CD14-positive monocyte (primary cell): ENCODE data around the gene POC1A. TPM values are rescaled to one million over a fixed set of nuclear protein-coding genes. Genes with fewer than 3 reads are reported as not detected.

Experiments
- DNase-seq, 3 donors: peaks; one replicate each; pipeline ENCODE4 v3.0.0-alpha.2; 2011 to 2022
- H2AFZ ChIP-seq: 2 replicates; pipeline ENCODE4 v1.6.0; 2012; ENCODE audit warnings: mild to moderate bottlenecking, low read depth, low read length, inconsistent platforms; ENCODE audit not compliant: insufficient read depth, poor library complexity, severe bottlenecking
- H3K27ac ChIP-seq, 2 donors: 1 replicate in 1 of 2; 2 replicates in 1 of 2; pipeline ENCODE4 v1.5.1; 2012 to 2013; ENCODE audit warnings: low read length in 2 of 2, control low read depth in 1 of 2, inconsistent platforms in 1 of 2, low read depth in 1 of 2, mild to moderate bottlenecking in 1 of 2
- H3K27me3 ChIP-seq, 2 donors: one replicate each; pipeline versions ENCODE4 v1.6.0 to v1.6.1; 2011 to 2013; ENCODE audit warnings: low read length in 2 of 2; ENCODE audit not compliant: control insufficient read depth in 2 of 2, insufficient read depth in 2 of 2
- H3K36me3 ChIP-seq, 2 donors: replicated peaks in 1 of 2; 1 replicate in 1 of 2; 2 replicates in 1 of 2; pipeline versions ENCODE4 v1.5.1 to v1.6.1; 2012 to 2013; ENCODE audit warnings: low read length in 2 of 2, control low read depth in 1 of 2, inconsistent platforms in 1 of 2, mild to moderate bottlenecking in 1 of 2; ENCODE audit not compliant: insufficient read depth in 2 of 2, control insufficient read depth in 1 of 2
- H3K4me1 ChIP-seq, 2 donors: 1 replicate in 1 of 2; 2 replicates in 1 of 2; pipeline versions ENCODE4 v1.5.1 to v1.6.1; 2012 to 2013; ENCODE audit warnings: low read length in 2 of 2, control low read depth in 1 of 2, inconsistent platforms in 1 of 2, mild to moderate bottlenecking in 1 of 2, moderate library complexity in 1 of 2; ENCODE audit not compliant: insufficient read depth in 2 of 2, control insufficient read depth in 1 of 2
- H3K4me2 ChIP-seq: replicated peaks from 2 replicates; pipeline ENCODE3; 2012; ENCODE audit warnings: low read length, moderate library complexity, mild to moderate bottlenecking; ENCODE audit not compliant: poor library complexity, severe bottlenecking; ENCODE audit errors: extremely low read depth
- H3K4me3 ChIP-seq, 3 experiments: fragments of 200-600 bp in 1 of 3; sonication (generic) in 1 of 3; replicated peaks in 1 of 3; 1 replicate in 2 of 3; 2 replicates in 1 of 3; pipeline ENCODE4 v1.5.1; 2011 to 2013; ENCODE audit warnings: low read length in 3 of 3, mild to moderate bottlenecking in 3 of 3, control low read depth in 2 of 3, low read depth in 2 of 3, inconsistent platforms in 1 of 3, moderate library complexity in 1 of 3
- H3K79me2 ChIP-seq: 2 replicates; pipeline ENCODE4 v1.6.0; 2012; ENCODE audit warnings: mild to moderate bottlenecking, control low read depth, inconsistent platforms, low read length, moderate library complexity; ENCODE audit not compliant: insufficient read depth
- H3K9ac ChIP-seq: 2 replicates; pipeline ENCODE4 v1.6.0; 2017; ENCODE audit warnings: low read length, mild to moderate bottlenecking; ENCODE audit not compliant: insufficient read depth, poor library complexity, severe bottlenecking
- H3K9me3 ChIP-seq, 2 donors: replicated peaks in 1 of 2; 1 replicate in 1 of 2; 2 replicates in 1 of 2; pipeline versions ENCODE4 v1.5.1 to v1.6.1; 2012 to 2013; ENCODE audit warnings: low read length in 2 of 2, control low read depth in 1 of 2; ENCODE audit not compliant: control insufficient read depth in 1 of 2, insufficient read depth in 1 of 2
- H4K20me1 ChIP-seq: 2 replicates; pipeline ENCODE4 v1.6.0; 2012; ENCODE audit warnings: mild to moderate bottlenecking, low read length, control low read depth, moderate library complexity; ENCODE audit not compliant: insufficient read depth
- H3K27ac Mint-ChIP-seq, 7 donors: one replicate each; pipeline ENCODE4 v1.8.0; 2020; ENCODE audit warnings: mild to moderate bottlenecking in 7 of 7, mixed read lengths in 7 of 7, moderate library complexity in 6 of 7, inconsistent platforms in 2 of 7
- H3K27me3 Mint-ChIP-seq, 3 donors: one replicate each; pipeline ENCODE4 v1.8.0; 2021 to 2022; ENCODE audit warnings: low read depth in 3 of 3, mild to moderate bottlenecking in 3 of 3, mixed read lengths in 3 of 3, moderate library complexity in 3 of 3, inconsistent platforms in 1 of 3
- H3K36me3 Mint-ChIP-seq, 2 donors: one replicate each; pipeline ENCODE4 v1.8.0; 2020; ENCODE audit warnings: mixed read lengths in 2 of 2, inconsistent platforms in 1 of 2, mild to moderate bottlenecking in 1 of 2
- H3K4me1 Mint-ChIP-seq: one replicate; pipeline ENCODE4 v1.8.0; 2020; ENCODE audit warnings: mild to moderate bottlenecking, mixed read lengths
- H3K4me3 Mint-ChIP-seq, 2 donors: one replicate each; pipeline ENCODE4 v1.8.0; 2020; ENCODE audit warnings: mild to moderate bottlenecking in 2 of 2, mixed read lengths in 2 of 2, moderate library complexity in 1 of 2
- H3K9me3 Mint-ChIP-seq, 7 donors: one replicate each; pipeline ENCODE4 v1.8.0; 2020 to 2022; ENCODE audit warnings: mixed read lengths in 7 of 7, mild to moderate bottlenecking in 6 of 7, moderate library complexity in 6 of 7, inconsistent platforms in 2 of 7
- WGBS: methylation state at CpG from one replicate; pipeline ENCODE4 v1.1.5; 2013; ENCODE audit warnings: missing lambda C conversion rate; ENCODE audit not compliant: insufficient coverage; 5-methylcytosine and 5-hydroxymethylcytosine counted together
- intact Hi-C, 2 donors: fragments of 100-400 bp; cut with micrococcal nuclease; formaldehyde crosslinking; loops; one replicate each; pipeline versions ENCODE4 v1.15.0 to v1.15.1; 2023
- polyA plus RNA-seq, 3 donors: library from polyadenylated mRNA; depleted of rRNA in 1 of 3; unstranded in 2 of 3; stranded (reverse) in 1 of 3; fragments of 300-500 nt in 2 of 3; fragments of >200 nt in 1 of 3; fragmentation: Illumina TruSeq in 2 of 3; gene quantifications; 1 replicate in 2 of 3; 2 replicates in 1 of 3; pipeline ENCODE4 v1.2.3, GENCODE V29; 2012 to 2021
- TF ChIP-seq, protein P1 (sequence below): fragments of 200-600 bp; IDR thresholded peaks from one replicate; pipeline ENCODE4 v1.8.0; 2022; ENCODE audit warnings: antibody characterized with exemption, mild to moderate bottlenecking

POC1A gene
- polyA plus RNA-seq, 3 donors = 1.2 to 2.0 (median 1.5) TPM

DNA sequence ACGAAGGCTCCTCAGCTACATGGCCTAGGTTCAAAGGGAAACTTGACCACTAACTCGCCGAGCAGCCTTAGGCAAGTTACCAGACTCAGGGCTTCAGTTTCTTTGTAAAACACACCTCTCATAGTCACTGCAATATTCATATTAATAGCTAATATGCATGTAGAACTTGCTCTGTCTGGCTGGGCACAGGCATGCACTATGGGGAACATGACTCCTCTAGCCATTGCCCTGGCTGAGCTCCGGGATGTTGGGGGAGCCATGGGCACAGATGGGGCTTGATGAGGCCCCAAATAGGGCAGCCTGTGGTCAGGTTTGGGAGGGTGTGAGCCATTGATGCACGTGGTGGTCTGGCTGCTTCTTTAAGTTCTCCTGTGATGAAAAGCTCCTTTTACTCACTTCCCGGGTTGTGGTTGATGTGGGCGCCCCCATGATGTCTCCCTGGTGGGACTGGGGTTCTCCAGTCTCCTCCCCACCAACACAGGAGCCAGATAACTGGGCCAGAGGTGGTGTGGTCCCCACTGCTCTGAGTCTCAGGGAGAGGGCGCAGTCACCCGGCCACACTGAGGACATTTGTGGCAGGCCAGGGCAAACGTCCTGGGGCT lies 68.4 kb downstream of the POC1A start:
- WGBS = 71% methylated on average over 5 of the region's 10 CpGs
- no peaks in the 10 kb centered on the region for H3K27me3 Mint-ChIP-seq

DNA sequence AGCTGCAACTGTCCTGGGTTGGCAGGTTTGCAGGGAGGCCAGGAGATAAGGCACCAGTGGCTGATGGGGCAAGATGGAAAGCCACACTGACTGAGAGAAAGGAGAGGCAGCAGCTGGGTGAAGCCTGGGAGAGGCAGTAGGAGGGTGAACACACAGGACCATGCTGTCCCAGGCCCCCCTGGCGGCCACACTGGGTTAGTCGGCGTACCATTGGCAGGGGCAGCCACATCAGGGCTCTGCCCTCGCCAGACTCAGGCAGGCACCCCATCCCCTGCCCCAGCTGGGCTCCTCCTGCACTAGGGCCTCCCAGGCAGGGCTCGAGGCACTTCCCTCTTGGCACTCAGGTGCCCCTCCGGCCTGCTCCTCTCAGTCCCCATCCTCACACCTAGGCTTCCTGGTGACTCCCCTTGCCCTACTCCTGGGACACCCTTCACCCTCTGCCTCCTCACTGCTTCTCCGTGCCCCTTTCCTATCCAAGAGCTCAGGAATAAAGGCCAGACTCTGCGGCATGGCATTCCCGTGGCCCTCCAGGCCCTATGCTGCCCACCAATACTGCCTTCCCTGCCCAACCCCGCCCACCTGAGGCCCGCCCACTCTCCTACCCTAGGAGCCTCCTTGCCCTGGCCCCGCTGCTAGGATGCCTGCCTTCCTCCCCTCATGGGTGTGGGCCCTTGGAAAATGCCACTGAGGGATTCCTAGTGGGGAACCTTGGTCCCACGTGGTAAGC lies 69.1 kb downstream of the POC1A start:
- DNase-seq = no peak
- peak overlapping the region in 1 of 2 donors; percentile 35 for H3K27ac ChIP-seq
- H3K36me3 ChIP-seq = no peaks in the 10 kb centered on the region
- H3K9ac ChIP-seq = no peak overlapping the region
- no peaks in the 10 kb centered on the region for H3K79me2 ChIP-seq
- TF ChIP-seq, protein P1, sequence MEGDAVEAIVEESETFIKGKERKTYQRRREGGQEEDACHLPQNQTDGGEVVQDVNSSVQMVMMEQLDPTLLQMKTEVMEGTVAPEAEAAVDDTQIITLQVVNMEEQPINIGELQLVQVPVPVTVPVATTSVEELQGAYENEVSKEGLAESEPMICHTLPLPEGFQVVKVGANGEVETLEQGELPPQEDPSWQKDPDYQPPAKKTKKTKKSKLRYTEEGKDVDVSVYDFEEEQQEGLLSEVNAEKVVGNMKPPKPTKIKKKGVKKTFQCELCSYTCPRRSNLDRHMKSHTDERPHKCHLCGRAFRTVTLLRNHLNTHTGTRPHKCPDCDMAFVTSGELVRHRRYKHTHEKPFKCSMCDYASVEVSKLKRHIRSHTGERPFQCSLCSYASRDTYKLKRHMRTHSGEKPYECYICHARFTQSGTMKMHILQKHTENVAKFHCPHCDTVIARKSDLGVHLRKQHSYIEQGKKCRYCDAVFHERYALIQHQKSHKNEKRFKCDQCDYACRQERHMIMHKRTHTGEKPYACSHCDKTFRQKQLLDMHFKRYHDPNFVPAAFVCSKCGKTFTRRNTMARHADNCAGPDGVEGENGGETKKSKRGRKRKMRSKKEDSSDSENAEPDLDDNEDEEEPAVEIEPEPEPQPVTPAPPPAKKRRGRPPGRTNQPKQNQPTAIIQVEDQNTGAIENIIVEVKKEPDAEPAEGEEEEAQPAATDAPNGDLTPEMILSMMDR = no peak
- no peaks in the 10 kb centered on the region for H3K9me3 ChIP-seq
- no peak overlapping the region for H2AFZ ChIP-seq
- WGBS = 90% methylated on average over 13 of the region's 13 CpGs
- no peak overlapping the region for H3K4me3 ChIP-seq
- no peak overlapping the region for H3K4me3 Mint-ChIP-seq
- no peaks in the 10 kb centered on the region for H3K27me3 Mint-ChIP-seq
- H3K4me1 Mint-ChIP-seq = peaks cover 45% of the 10 kb centered on the region
- intact Hi-C loops = no loop called here
- no peaks in the 10 kb centered on the region for H3K9me3 Mint-ChIP-seq
- peak overlapping the region in 5 of 7 donors; percentile 23 to 80 (median 63) for H3K27ac Mint-ChIP-seq
- no peaks in the 10 kb centered on the region for H3K27me3 ChIP-seq
- H4K20me1 ChIP-seq = no peaks in the 10 kb centered on the region
- peaks cover 6 to 29% of the 10 kb centered on the region in 2 donors for H3K36me3 Mint-ChIP-seq
- H3K4me2 ChIP-seq = no peak overlapping the region
- H3K4me1 ChIP-seq = peaks cover 37 to 44% of the 10 kb centered on the region in 2 donors

More for the DNA sequence above, 68.4 kb downstream of the POC1A start:
- H3K4me3 ChIP-seq = no peak overlapping the region
- H3K9ac ChIP-seq = no peak overlapping the region
- H2AFZ ChIP-seq = no peak overlapping the region
- Mint-ChIP-seq H3K4me1 (peaks cover 48% of the 10 kb centered on the region), H3K36me3 (peaks cover 6 to 25% of the 10 kb centered on the region in 2 donors), H3K9me3 (no peaks in the 10 kb centered on the region), H3K4me3 (no peak overlapping the region), H3K27ac (peak overlapping the region in 5 of 7 donors; percentile 2 to 62 (median 30))
- H3K36me3 ChIP-seq = no peaks in the 10 kb centered on the region
- H3K4me1 ChIP-seq = peaks cover 42 to 50% of the 10 kb centered on the region in 2 donors
- no peak for DNase-seq
- H3K79me2 ChIP-seq = no peaks in the 10 kb centered on the region
- TF ChIP-seq, protein P1 = no peak
- no peaks in the 10 kb centered on the region for H3K27me3 ChIP-seq
- no peaks in the 10 kb centered on the region for H3K9me3 ChIP-seq
- H3K4me2 ChIP-seq = no peak overlapping the region
- H4K20me1 ChIP-seq = no peaks in the 10 kb centered on the region
- peak overlapping the region in 1 of 2 donors; percentile 9 for H3K27ac ChIP-seq
- intact Hi-C loops = no loop called here
